Bronchial epithelial cell (primary cell): Measurements from ENCODE around the gene NETO2. TPM values are rescaled to one million over a fixed set of nuclear protein-coding genes. Genes with fewer than 3 reads are reported as not detected.
A peak's percentile ranks its signal among the peaks of the same experiment; 100 is the strongest.
"Not testable (repeated sequence)": the region's sequence is repeated elsewhere in the genome, so short reads cannot be mapped to it uniquely, and the experiment has no call there.

Experiments used
- DNase-seq: peaks from one replicate; pipeline ENCODE4 v3.0.0-alpha.2; 2010; ENCODE audit warnings: low read depth
- FAIRE-seq: peaks from 2 replicates; lab custom pipeline; 2011; peaks lifted over from hg19 to GRCh38; lab: Jason Lieb, UNC
- H3K27me3 ChIP-seq: 2 replicates; pipeline ENCODE4 v1.5.1; 2011; ENCODE audit warnings: low read length; ENCODE audit not compliant: control insufficient read depth, insufficient read depth
- H3K36me3 ChIP-seq: 2 replicates; pipeline ENCODE4 v1.5.1; 2011; ENCODE audit warnings: low read length; ENCODE audit not compliant: control insufficient read depth, insufficient read depth
- H3K4me3 ChIP-seq: 2 replicates; pipeline ENCODE4 v1.5.1; 2011; ENCODE audit warnings: mild to moderate bottlenecking, low read depth, low read length, control low read depth
- CTCF ChIP-seq: IDR thresholded peaks from 2 replicates; pipeline ENCODE4 v1.5.1; 2011; ENCODE audit warnings: mild to moderate bottlenecking, moderate library complexity, low read length, control low read depth, inconsistent platforms; ENCODE audit not compliant: insufficient read depth, severe bottlenecking
- total RNA-seq: library from RNA; depleted of rRNA; stranded (reverse); fragments of >200 nt; gene quantifications from 2 replicates; pipeline ENCODE4 v1.2.1, GENCODE V29; 2014

Gene NETO2
- 20.7 and 41.6 TPM in 2 replicates for total RNA-seq

- TF ChIP-seq CTCF = peak; percentile 77
- DNase-seq (no peak), FAIRE-seq (no peak)
- Histone ChIP-seq H3K4me3 (peak within 1 kb of the TSS; percentile 73), H3K27me3 (no peaks in the 10 kb centered on the region), H3K36me3 (no peaks in the 10 kb centered on the region)
Measured at GRCh38 chr16:47143677-47144558, at the start of gene NETO2. TSS of gene NETO2 (minus strand) at chr16:47143945. CDS start at chr16:47143612, 333 bp downstream.

- Histone ChIP-seq H3K4me3 (no peak overlapping the region), H3K27me3 (no peaks in the 10 kb centered on the region), H3K36me3 (no peaks in the 10 kb centered on the region)
- FAIRE-seq = no peak
- no peak for TF ChIP-seq CTCF
- DNase-seq = no peak
Measured at GRCh38 chr16:47182318-47182717, 38.6 kb upstream of the NETO2 start.

GRCh38 chr16:47181066-47181465 lies 37.3 kb upstream of the NETO2 start:
- DNase-seq, H3K36me3 ChIP-seq, H3K4me3 ChIP-seq, FAIRE-seq, H3K27me3 ChIP-seq: not testable (repeated sequence)

- FAIRE-seq (no peak), DNase-seq (no peak)
- Histone ChIP-seq H3K36me3 (no peaks in the 10 kb centered on the region), H3K4me3 (no peak overlapping the region), H3K27me3 (no peaks in the 10 kb centered on the region)
- TF ChIP-seq CTCF = no peak
Measured at GRCh38 chr16:47180073-47180472, 36.3 kb upstream of the NETO2 start.

GRCh38 chr16:47175152-47175551 lies 31.4 kb upstream of the NETO2 start:
- Histone ChIP-seq H3K4me3 (no peak overlapping the region), H3K27me3 (no peaks in the 10 kb centered on the region), H3K36me3 (no peaks in the 10 kb centered on the region)
- no peak for DNase-seq
- no peak for FAIRE-seq
- TF ChIP-seq CTCF = no peak

- H3K27me3 ChIP-seq = no peaks in the 10 kb centered on the region
- TF ChIP-seq CTCF = no peak
- no peaks in the 10 kb centered on the region for H3K36me3 ChIP-seq
- no peak overlapping the region for H3K4me3 ChIP-seq
- no peak for DNase-seq
- no peak for FAIRE-seq
Measured at GRCh38 chr16:47162670-47163420, 19.1 kb upstream of the NETO2 start.
